DND-41 (cell line): ENCODE measurements around the gene DIP2B.

Source experiments
- ATAC-seq: fragments of 200-7000 bp; cut with Tn5 transposase; 3 replicates; pipeline ENCODE4 v1.9.1; 2021; ENCODE audit warnings: low read depth; ENCODE audit not compliant: insufficient read depth
- DNase-seq: peaks from one replicate; pipeline ENCODE4 v3.0.0-alpha.2; 2020
- H2AFZ ChIP-seq: 2 replicates; pipeline ENCODE4 v1.6.0; 2012; ENCODE audit warnings: low read depth, low read length
- H3K27ac ChIP-seq: 2 replicates; pipeline ENCODE4 v1.5.1; 2012; ENCODE audit warnings: low read length, inconsistent platforms
- H3K27me3 ChIP-seq: fragments of 200-600 bp; sonication (generic); 2 replicates; pipeline ENCODE4 v1.6.0; 2012; ENCODE audit warnings: low read length, mild to moderate bottlenecking, inconsistent platforms; ENCODE audit not compliant: insufficient read depth, poor library complexity
- H3K36me3 ChIP-seq: 2 replicates; pipeline ENCODE4 v1.5.1; 2012; ENCODE audit warnings: low read length, inconsistent platforms; ENCODE audit not compliant: insufficient read depth
- H3K4me1 ChIP-seq: 2 replicates; pipeline ENCODE4 v1.5.1; 2012; ENCODE audit warnings: mild to moderate bottlenecking, low read length; ENCODE audit not compliant: insufficient read depth
- H3K4me2 ChIP-seq: 2 replicates; pipeline ENCODE4 v1.6.0; 2012; ENCODE audit warnings: mild to moderate bottlenecking, moderate library complexity, low read length, inconsistent platforms; ENCODE audit not compliant: insufficient read depth
- H3K4me3 ChIP-seq, 2 experiments: fragments of 200-600 bp in 1 of 2; shearing (Covaris generic) in 1 of 2; 2 replicates each; pipeline ENCODE4 v1.5.1; 2012 to 2016; ENCODE audit warnings: inconsistent platforms in 2 of 2, low read length in 2 of 2, mild to moderate bottlenecking in 2 of 2, low read depth in 1 of 2, moderate library complexity in 1 of 2
- H3K79me2 ChIP-seq: 2 replicates; pipeline ENCODE4 v1.6.0; 2012; ENCODE audit warnings: low read length, inconsistent platforms; ENCODE audit not compliant: insufficient read depth
- H3K9ac ChIP-seq: 2 replicates; pipeline ENCODE4 v1.6.0; 2012; ENCODE audit warnings: low read depth, mild to moderate bottlenecking, inconsistent platforms, low read length, moderate library complexity
- H3K9me3 ChIP-seq: 2 replicates; pipeline ENCODE4 v1.5.1; 2012; ENCODE audit warnings: low read length, moderate library complexity, mild to moderate bottlenecking, inconsistent platforms; ENCODE audit not compliant: insufficient read depth, severe bottlenecking
- H4K20me1 ChIP-seq: 2 replicates; pipeline ENCODE4 v1.6.0; 2012; ENCODE audit warnings: low read length; ENCODE audit not compliant: insufficient read depth
- CTCF ChIP-seq: IDR thresholded peaks from 2 replicates; pipeline ENCODE4 v1.5.1; 2012; ENCODE audit warnings: borderline replicate concordance, low read length, moderate library complexity, mild to moderate bottlenecking; ENCODE audit not compliant: poor library complexity, severe bottlenecking; ENCODE audit errors: extremely low read depth
- EZH2 ChIP-seq: IDR thresholded peaks from 3 replicates; pipeline ENCODE4 v1.6.1; 2012; ENCODE audit warnings: borderline replicate concordance, low read depth, mild to moderate bottlenecking, moderate library complexity, low read length, inconsistent platforms; ENCODE audit not compliant: severe bottlenecking

Gene DIP2B

GRCh38 chr12:50597200-50598195 lies 92.7 kb downstream of the DIP2B start:
- Histone ChIP-seq H3K4me1 (peaks cover 9% of the 10 kb centered on the region), H3K4me2 (no peak overlapping the region), H2AFZ (no peak overlapping the region)

GRCh38 chr12:50598321-50598862 lies 93.6 kb downstream of the DIP2B start:
- H3K27me3 ChIP-seq: no peaks in the 10 kb centered on the region
- H2AFZ ChIP-seq: no peak overlapping the region
- H3K79me2 ChIP-seq: peaks cover 55% of the 10 kb centered on the region
- no peaks in the 10 kb centered on the region for H3K9me3 ChIP-seq
- H3K4me1 ChIP-seq: peaks cover 9% of the 10 kb centered on the region
- no peak overlapping the region for H3K27ac ChIP-seq
- DNase-seq (no peak), ATAC-seq (no peak)
- no peaks in the 10 kb centered on the region for H3K36me3 ChIP-seq
- TF ChIP-seq EZH2 (no peak), CTCF (no peak)
- H3K4me3 ChIP-seq: no peak overlapping the region
- no peak overlapping the region for H3K4me2 ChIP-seq
- H3K9ac ChIP-seq: no peak overlapping the region
- peaks cover 3% of the 10 kb centered on the region; the same call in 1 of the 2 replicates for H4K20me1 ChIP-seq

More at GRCh38 chr12:50597200-50598195, 92.7 kb downstream of the DIP2B start:
- Histone ChIP-seq H3K27ac (no peak overlapping the region), H3K79me2 (peaks cover 58% of the 10 kb centered on the region), H4K20me1 (peaks cover 3% of the 10 kb centered on the region; the same call in 1 of the 2 replicates), H3K36me3 (no peaks in the 10 kb centered on the region), H3K27me3 (no peaks in the 10 kb centered on the region), H3K9me3 (no peaks in the 10 kb centered on the region), H3K9ac (no peak overlapping the region), H3K4me3 (no peak overlapping the region)
- DNase-seq (peak; percentile 40), ATAC-seq (peak; percentile 93)
- TF ChIP-seq EZH2 (no peak), CTCF (no peak)

- Histone ChIP-seq H3K9me3 (no peaks in the 10 kb centered on the region), H3K36me3 (no peaks in the 10 kb centered on the region), H3K79me2 (peaks cover 59% of the 10 kb centered on the region), H3K27ac (no peak overlapping the region), H3K27me3 (no peaks in the 10 kb centered on the region), H3K4me2 (no peak overlapping the region), H3K4me1 (peaks cover 9% of the 10 kb centered on the region), H3K4me3 (no peak overlapping the region), H2AFZ (no peak overlapping the region), H4K20me1 (peaks cover 3% of the 10 kb centered on the region; the same call in 1 of the 2 replicates), H3K9ac (no peak overlapping the region)
- ATAC-seq (no peak), DNase-seq (no peak)
- no peak for TF ChIP-seq EZH2
- TF ChIP-seq CTCF: no peak
These were observed 94.7 kb downstream of the DIP2B start for GRCh38 chr12:50599366-50600095.
